Dendritic cell treated with granulocyte-macrophage colony-stimulating factor and Interleukin-4, amounts not matched to agents 40 ng/mL and 50 ng/mL, for 4 days (primary cell): ENCODE data around the gene DNAJC17.

ENCODE experiments used
- H3K27ac Mint-ChIP-seq: one replicate; pipeline ENCODE4 v1.8.0; 2022; ENCODE audit warnings: mild to moderate bottlenecking, mixed read lengths
- H3K27me3 Mint-ChIP-seq: one replicate; pipeline ENCODE4 v1.8.0; 2022; ENCODE audit warnings: mild to moderate bottlenecking, mixed read lengths
- H3K36me3 Mint-ChIP-seq: one replicate; pipeline ENCODE4 v1.8.0; 2022; ENCODE audit warnings: low read depth, mixed read lengths
- H3K4me1 Mint-ChIP-seq: one replicate; pipeline ENCODE4 v1.8.0; 2022; ENCODE audit warnings: low read depth, mixed read lengths
- H3K4me3 Mint-ChIP-seq: one replicate; pipeline ENCODE4 v1.8.0; 2022; ENCODE audit warnings: mild to moderate bottlenecking, moderate library complexity, mixed read lengths
- H3K9me3 Mint-ChIP-seq: one replicate; pipeline ENCODE4 v1.8.0; 2022; ENCODE audit warnings: mixed read lengths
- intact Hi-C: fragments of 100-400 bp; cut with micrococcal nuclease; formaldehyde crosslinking; loops from one replicate; pipeline ENCODE4 v1.15.0; 2022

The DNAJC17 gene

DNA sequence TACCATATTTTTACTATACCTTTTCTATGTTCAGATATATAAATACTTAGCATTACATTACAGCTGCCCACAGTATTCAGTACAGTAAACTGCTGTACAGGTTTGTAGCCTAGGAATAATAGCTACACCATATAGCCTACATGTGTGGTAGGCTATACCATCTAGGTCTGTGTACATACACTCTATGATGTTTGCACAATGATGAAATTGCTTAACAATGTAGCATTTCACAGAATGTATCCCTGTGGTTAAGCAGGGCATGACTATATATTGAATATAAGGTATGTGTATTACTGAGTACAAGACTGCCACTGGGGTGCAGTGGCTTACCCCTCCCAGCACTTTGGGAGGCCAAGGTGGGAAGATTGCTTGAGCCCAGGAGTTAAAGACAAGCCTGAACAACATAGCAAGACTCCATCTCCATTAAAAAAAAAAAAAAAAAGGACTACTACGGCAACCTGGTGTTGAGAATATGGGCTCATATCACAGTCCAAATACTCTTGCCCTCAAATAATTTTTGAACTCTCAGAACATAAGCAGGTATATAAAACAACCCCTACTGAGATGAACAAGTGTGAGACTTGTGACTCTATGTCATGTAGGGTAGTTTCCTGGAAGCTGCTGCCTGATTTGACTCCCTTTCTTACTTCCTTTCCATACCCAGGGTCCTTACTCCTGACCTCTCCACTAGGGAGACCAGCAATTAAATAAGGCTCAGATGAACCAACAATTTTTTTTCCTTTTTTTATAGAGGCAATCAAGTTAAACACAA lies 16.5 kb upstream of the DNAJC17 start:
- H3K4me1 Mint-ChIP-seq, result no peaks in the 10 kb centered on the region
- no peak overlapping the region for H3K4me3 Mint-ChIP-seq
- H3K36me3 Mint-ChIP-seq, result no peaks in the 10 kb centered on the region
- H3K9me3 Mint-ChIP-seq, result no peaks in the 10 kb centered on the region
- H3K27ac Mint-ChIP-seq, result no peak overlapping the region
- intact Hi-C loops, result no loop called here
- peaks cover 11% of the 10 kb centered on the region for H3K27me3 Mint-ChIP-seq

DNA sequence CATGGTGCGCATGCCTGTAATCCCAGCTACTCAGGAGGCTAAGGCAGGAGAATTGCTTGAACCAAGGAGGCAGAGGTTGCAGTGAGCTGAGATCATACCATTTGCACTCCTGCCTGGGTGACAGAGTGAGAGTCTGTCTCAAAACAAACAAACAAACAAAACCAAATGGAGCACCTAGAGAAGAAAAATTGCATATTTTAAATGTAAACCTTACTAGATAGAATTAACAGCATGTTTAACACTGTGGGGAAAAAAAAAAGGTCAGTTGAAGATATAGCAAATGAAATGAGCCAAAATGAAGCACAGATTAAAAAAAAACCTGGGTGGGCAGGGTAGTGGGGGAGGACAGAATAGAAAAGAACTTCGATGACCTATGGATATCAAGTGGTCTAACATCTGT lies 13.9 kb upstream of the DNAJC17 start:
- Mint-ChIP-seq H3K4me1 (no peaks in the 10 kb centered on the region), H3K4me3 (no peak overlapping the region), H3K27ac (no peak overlapping the region), H3K9me3 (no peaks in the 10 kb centered on the region), H3K36me3 (no peaks in the 10 kb centered on the region), H3K27me3 (peaks cover 2% of the 10 kb centered on the region)
- intact Hi-C loops, result no loop called here

DNA sequence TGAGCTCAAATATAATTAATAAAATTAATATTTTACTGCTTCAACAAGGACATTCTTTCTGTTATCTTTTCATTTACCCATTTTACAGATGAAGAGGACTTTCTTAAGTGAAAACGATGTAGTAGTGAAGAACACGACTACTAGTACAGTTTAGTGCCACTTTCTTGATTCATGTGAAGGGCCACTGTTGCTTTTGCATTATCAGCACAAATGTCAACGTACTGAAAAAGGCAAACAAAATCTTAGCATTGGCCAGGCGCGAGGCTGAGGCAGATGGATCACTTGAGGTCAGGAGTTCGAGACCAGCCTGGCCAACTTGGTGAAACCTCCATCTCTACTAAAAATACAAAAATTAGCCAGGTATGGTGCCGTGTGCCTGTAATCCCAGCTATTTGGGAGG lies 11.8 kb upstream of the DNAJC17 start:
- Mint-ChIP-seq H3K36me3 (peaks cover 14% of the 10 kb centered on the region), H3K27ac (no peak overlapping the region), H3K9me3 (no peaks in the 10 kb centered on the region), H3K27me3 (no peaks in the 10 kb centered on the region), H3K4me3 (no peak overlapping the region), H3K4me1 (peaks cover 14% of the 10 kb centered on the region)
- intact Hi-C loops, result no loop called here

DNA sequence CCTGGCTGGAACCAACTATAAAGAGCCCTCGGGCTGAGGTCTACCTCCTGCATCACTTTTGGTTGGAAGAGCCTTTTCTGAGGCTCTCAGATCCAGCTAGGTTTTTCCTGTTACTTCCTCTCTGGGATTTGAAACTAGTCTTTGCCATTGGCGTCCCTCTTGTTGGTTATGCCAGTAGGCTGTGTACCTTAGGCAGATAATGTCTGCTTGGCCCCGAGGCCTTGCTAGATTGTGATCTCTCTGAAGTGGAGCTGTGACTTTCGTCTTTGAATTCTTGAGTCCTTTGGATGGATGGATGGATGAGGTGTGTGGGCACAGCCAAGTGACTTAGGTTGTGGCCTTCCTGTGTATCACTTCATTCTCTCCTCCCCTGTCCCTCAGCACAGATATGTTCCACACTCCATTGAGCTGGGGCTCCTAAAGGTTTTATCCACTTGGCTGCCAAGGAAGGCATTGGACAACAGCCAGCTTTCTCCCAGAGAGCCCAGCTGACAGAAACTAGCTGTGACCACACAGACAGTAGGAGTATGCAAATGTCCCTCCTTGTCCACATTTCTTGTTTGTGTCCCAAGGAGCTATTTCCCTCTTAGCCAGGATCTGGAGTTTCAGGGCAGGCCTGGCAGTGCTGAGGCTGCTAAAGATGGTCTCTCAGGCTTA lies 7.9 kb upstream of the DNAJC17 start:
- peaks cover 53% of the 10 kb centered on the region for H3K36me3 Mint-ChIP-seq
- intact Hi-C loops, result no loop called here
- no peaks in the 10 kb centered on the region for H3K27me3 Mint-ChIP-seq
- H3K27ac Mint-ChIP-seq, result no peak overlapping the region
- H3K4me3 Mint-ChIP-seq, result no peak overlapping the region
- peaks cover 24% of the 10 kb centered on the region for H3K4me1 Mint-ChIP-seq
- H3K9me3 Mint-ChIP-seq, result no peaks in the 10 kb centered on the region

DNA sequence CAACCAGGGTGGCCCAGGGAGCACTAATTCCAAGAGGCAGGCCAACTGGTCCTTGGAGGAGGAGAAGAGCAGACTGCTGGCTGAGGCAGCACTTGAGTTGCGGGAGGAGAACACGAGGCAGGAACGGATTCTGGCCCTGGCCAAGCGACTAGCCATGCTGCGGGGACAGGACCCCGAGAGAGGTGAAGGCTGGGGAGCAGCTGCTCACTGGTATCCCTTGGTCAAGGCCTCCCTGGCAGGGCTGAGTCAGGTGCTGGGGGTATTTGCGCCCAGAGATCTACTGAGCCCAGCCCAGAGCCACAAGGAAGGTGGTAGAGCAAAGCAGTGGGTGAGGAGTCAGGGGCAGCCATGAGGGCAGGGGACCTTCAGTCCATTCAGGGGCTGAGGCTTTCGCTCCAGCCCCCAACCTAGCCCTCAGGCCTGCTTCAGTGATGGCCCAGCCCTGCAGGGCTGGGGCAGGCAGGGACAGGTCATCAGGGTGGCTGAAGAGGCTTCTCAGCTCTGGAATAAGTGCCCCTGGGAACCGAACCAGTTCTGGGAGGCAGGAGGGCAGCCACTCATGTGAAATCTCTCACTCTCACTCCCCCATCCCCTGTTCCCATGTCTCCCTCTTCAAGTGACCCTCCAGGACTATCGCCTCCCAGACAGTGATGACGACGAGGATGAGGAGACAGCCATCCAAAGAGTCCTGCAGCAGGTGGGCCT lies 5.6 kb upstream of the DNAJC17 start:
- intact Hi-C loops, result no loop called here
- peaks cover 39% of the 10 kb centered on the region for H3K4me1 Mint-ChIP-seq
- H3K9me3 Mint-ChIP-seq, result no peaks in the 10 kb centered on the region
- no peak overlapping the region for H3K4me3 Mint-ChIP-seq
- peaks cover 70% of the 10 kb centered on the region for H3K36me3 Mint-ChIP-seq
- H3K27me3 Mint-ChIP-seq, result no peaks in the 10 kb centered on the region
- no peak overlapping the region for H3K27ac Mint-ChIP-seq

DNA sequence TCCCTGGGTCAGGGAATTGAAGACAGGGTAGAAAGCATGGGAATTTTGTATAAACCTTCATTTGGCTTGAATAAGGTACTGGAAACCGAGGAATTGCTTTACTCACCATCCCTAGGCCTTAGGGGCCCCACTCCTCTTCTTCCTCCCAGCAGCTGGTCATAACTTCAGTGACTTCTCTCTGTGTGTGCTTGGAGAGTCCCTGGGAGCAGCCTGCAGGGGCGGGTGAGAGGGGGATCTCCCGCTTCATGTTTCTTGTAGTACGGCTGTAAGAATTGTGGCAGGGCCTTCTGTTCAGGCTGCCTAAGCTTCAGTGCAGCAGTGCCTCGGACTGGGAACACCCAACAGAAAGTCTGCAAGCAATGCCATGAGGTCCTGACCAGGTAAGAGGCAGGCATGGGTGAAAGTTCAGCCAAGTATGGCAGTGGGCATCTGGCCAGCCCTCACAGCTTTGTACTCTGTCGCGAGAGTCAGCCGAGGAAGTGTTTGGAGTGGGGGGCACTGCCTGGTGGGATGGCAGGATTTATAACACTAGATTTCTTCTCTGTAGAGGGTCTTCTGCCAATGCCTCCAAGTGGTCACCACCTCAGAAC lies 1.7 kb upstream of the DNAJC17 start:
- Mint-ChIP-seq H3K9me3 (no peaks in the 10 kb centered on the region), H3K4me1 (peaks cover 33% of the 10 kb centered on the region), H3K4me3 (no peak overlapping the region), H3K27ac (no peak overlapping the region), H3K27me3 (no peaks in the 10 kb centered on the region), H3K36me3 (peaks cover 78% of the 10 kb centered on the region)
- intact Hi-C loops, result loop anchor here (5.0 kb wide), 2 partner anchors 33 to 42 kb away; partner anchors contain the start of genes C15orf62 and SPINT1

DNA sequence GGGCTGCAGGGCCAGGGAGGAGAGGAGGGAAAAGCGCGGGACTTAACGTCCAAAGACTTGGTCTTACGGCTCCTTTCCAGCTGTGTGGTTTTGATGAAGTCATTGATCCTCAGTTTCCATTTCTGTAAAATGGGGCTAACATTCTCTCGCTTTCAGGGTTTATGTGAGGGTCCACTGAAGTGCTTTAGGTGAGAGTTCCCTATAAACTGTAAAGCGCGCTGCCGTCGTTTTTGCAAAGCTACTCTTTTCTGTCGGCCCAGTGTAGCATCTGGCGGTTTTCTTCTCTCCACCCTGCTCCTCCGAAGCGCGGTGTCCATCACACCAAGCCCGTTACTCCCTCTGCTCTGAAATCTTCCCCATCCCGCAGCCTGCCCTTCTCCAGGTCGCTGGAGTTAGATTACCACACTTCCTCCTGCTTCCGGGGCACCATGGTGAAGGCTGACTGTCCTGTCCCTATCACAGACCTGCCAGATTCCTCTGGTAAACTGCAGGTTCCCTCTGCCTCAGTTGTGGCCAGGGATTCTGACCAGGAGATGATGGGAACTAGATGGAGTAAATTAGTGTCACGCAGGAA lies 702 bp upstream of the DNAJC17 start:
- intact Hi-C loops, result loop anchor here (1.0 to 5.0 kb wide), 3 partner anchors 34 to 53 kb away; partner anchors contain the start of genes C15orf62, RMDN3 and SPINT1
- no peaks in the 10 kb centered on the region for H3K9me3 Mint-ChIP-seq
- peak overlapping the region; percentile 92 for H3K4me3 Mint-ChIP-seq
- peak overlapping the region; percentile 97 for H3K27ac Mint-ChIP-seq
- peaks cover 76% of the 10 kb centered on the region for H3K36me3 Mint-ChIP-seq
- H3K27me3 Mint-ChIP-seq, result no peaks in the 10 kb centered on the region
- peaks cover 39% of the 10 kb centered on the region for H3K4me1 Mint-ChIP-seq

DNA sequence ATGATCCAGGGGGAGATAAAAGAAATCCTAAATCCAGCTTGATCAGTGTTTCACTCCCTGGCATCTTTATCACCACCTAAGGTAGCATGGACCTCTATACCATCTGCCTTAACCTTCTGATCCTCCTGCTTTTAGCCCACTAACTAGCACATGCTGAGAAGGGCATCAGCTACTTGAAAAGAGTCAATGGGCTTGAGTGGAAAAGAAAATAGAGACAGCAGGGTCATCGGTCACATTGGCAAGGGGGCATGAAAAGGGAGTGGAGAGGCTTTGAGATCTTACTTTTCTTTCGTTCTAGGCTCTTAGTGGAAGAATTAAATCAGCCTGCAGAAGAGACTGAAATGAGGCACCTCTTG lies 623 bp downstream of the DNAJC17 start:
- intact Hi-C loops, result loop anchor here (1.0 to 5.0 kb wide), 3 partner anchors 36 to 51 kb away; partner anchors contain the start of genes C15orf62, RMDN3 and SPINT1
- peaks cover 36% of the 10 kb centered on the region for H3K4me1 Mint-ChIP-seq
- no peaks in the 10 kb centered on the region for H3K9me3 Mint-ChIP-seq
- H3K27ac Mint-ChIP-seq, result peak overlapping the region; percentile 97
- H3K27me3 Mint-ChIP-seq, result no peaks in the 10 kb centered on the region
- peak overlapping the region; percentile 92 for H3K4me3 Mint-ChIP-seq
- H3K36me3 Mint-ChIP-seq, result peaks cover 76% of the 10 kb centered on the region

DNA sequence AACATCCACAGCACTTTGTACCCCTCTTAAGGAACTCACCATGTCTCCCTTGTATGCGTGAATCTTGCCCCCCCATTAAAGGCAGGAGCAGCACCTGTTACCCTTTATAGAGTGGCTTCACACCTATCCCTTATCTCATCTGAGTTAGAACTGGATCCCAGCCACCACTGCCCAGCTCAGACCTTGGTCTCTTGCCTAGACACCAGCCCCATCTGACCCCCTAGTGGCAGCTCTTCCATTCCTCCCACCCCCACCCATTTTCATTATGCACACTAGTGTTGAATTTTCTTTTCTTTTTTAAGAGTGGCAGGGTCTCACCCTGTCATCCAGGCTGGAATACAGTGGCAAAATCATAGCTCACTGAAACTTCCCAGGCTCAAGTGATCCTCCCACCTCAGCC lies 3.6 kb downstream of the DNAJC17 start:
- peaks cover 27% of the 10 kb centered on the region for H3K4me1 Mint-ChIP-seq
- no peaks in the 10 kb centered on the region for H3K9me3 Mint-ChIP-seq

DNA sequence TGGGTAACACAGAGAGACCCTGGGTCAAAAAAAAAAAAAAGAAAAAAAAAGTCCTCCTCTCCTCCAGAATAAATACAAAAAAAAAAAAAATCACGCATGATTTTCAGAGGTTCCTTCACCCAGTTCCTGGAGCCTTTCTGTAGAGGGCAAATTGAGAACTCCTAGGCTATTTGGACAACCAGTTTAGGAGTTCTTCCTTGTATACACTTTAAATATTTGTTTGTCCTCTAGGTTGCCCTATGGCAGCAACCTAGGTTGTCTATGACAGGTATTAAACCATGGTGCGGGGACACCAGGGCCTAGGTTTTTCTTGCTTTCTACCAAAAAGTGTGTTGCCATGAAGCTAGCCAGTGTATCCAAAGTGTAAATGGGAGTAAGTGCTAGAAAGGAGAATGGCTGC lies 4.2 kb downstream of the DNAJC17 start:
- Mint-ChIP-seq H3K4me3 (no peak overlapping the region), H3K9me3 (no peaks in the 10 kb centered on the region), H3K27me3 (no peaks in the 10 kb centered on the region), H3K27ac (no peak overlapping the region), H3K4me1 (peaks cover 27% of the 10 kb centered on the region), H3K36me3 (peaks cover 78% of the 10 kb centered on the region)
- intact Hi-C loops, result no loop called here

More for the DNA sequence above, 3.6 kb downstream of the DNAJC17 start:
- H3K27ac Mint-ChIP-seq, result no peak overlapping the region
- peaks cover 73% of the 10 kb centered on the region for H3K36me3 Mint-ChIP-seq
- H3K4me3 Mint-ChIP-seq, result no peak overlapping the region
- intact Hi-C loops, result no loop called here
- H3K27me3 Mint-ChIP-seq, result no peaks in the 10 kb centered on the region

DNA sequence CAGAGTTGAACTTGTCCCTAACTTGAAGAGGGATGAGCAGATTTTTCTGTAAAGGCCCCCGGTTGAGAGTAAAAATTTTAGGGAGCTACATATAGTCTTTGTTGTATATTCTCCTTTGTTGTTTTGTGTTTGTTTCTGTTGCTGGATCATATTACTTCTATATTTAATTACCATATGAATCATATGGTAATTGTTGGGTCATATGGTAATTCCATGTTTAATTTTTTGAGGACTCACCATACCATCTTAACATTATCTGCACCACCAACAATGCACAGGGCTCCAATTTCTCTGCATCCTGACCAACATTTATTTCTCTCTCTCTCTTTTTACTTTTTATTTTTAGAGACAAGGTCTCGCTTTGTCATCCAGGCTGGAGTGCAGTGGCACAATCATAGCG lies 7.8 kb downstream of the DNAJC17 start:
- H3K9me3 Mint-ChIP-seq, result no peaks in the 10 kb centered on the region
- intact Hi-C loops, result no loop called here

DNA sequence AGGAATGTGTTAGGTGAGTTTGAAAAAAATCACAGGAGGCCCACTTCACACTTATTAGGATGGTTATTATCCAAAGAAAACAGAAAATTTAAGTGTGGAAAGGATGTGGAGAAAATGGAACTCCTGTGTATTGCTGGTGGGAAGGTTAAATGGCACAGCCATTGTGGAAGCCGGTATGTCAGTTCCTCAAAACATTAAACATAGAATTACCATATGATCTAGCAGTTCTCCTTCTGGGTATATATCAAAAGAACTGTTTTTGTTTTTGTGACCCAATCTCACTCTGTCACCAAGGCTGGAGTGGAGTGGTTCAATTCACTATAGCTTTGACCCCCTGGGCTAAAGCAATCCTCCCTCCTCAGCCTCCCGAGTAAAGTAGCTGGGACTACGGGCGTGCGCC lies 10.8 kb downstream of the DNAJC17 start:
- intact Hi-C loops, result no loop called here
- H3K4me1 Mint-ChIP-seq, result peaks cover 42% of the 10 kb centered on the region
- H3K36me3 Mint-ChIP-seq, result peaks cover 56% of the 10 kb centered on the region
- peak overlapping the region; percentile 83 for H3K27ac Mint-ChIP-seq
- H3K4me3 Mint-ChIP-seq, result no peak overlapping the region
- no peaks in the 10 kb centered on the region for H3K9me3 Mint-ChIP-seq
- H3K27me3 Mint-ChIP-seq, result no peaks in the 10 kb centered on the region

More for the DNA sequence above, 7.8 kb downstream of the DNAJC17 start:
- H3K27me3 Mint-ChIP-seq, result no peaks in the 10 kb centered on the region
- H3K4me3 Mint-ChIP-seq, result no peak overlapping the region
- H3K36me3 Mint-ChIP-seq, result peaks cover 63% of the 10 kb centered on the region
- H3K4me1 Mint-ChIP-seq, result peaks cover 43% of the 10 kb centered on the region
- H3K27ac Mint-ChIP-seq, result no peak overlapping the region

DNA sequence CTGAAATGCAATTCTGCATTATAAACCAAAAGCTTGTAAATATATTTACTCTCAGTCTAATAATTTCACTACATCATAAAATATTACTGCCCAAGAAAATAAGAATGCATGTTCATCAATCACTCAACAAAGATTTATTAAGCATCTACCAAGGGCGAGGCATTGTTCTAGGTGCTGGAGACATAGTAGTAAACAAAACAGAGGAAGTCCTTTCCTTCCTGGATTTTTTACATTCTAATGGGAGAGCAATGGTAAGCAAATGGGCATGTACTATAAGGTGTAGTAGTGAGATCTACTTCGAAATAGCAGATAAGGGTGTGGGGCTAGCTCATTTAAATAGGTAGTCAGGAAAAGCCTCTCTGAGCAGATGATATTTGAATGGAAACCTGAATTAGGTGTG lies 11.2 kb downstream of the DNAJC17 start:
- H3K36me3 Mint-ChIP-seq, result peaks cover 56% of the 10 kb centered on the region
- intact Hi-C loops, result no loop called here
- H3K4me3 Mint-ChIP-seq, result no peak overlapping the region
- peak overlapping the region; percentile 83 for H3K27ac Mint-ChIP-seq
- peaks cover 39% of the 10 kb centered on the region for H3K4me1 Mint-ChIP-seq
- H3K27me3 Mint-ChIP-seq, result no peaks in the 10 kb centered on the region
- no peaks in the 10 kb centered on the region for H3K9me3 Mint-ChIP-seq
